ENCODE data around the gene GPR31.
A peak's percentile ranks its signal among the peaks of the same experiment; 100 is the strongest.

Gene GPR31

DNA sequence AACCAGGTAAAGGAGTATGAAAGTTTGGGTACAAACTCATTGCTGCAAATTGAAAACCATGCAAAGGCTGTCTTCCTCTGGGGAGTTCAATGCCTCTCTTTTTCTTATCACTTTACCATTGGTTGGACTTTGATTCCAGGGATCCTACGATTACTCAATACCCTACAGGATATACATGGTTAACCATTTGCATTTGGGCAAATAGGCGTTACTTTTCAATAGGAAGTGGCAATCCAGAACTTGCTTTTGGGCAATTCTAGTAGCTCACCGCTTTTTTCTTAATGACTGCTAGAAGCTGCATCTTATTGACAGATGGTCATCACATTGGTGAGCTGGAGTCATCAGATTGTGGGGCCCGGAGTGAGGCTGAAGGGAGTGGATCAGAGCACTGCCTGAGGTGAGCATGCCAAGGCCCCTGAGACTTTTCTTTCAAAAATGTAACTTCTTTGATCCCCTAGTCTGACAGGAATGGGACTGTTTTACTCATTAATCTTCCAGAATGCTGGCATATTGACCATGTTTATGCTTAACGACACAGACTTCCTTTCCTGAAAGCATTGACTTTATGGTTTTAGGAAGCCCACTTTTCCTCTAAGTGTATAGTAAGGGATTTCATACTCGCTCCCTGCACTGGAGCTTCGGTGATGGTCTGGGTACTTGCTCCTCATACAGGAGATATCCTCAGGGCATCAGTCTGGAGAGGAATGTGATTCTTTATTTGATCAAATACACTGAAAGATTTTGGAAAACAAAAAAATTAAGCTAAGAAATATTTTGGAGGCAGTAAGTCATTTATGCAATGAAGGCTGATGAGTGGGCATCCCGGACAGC is 34.7 kb downstream of the GPR31 start, which contains the start of gene CCR6:
CCR6 (plus strand) TSS at position 270 of the 831 bp plus-strand sequence. CDS start 13,039 bp downstream, outside the sequence.
- FAIRE-seq = peak; percentile 20
- TF ChIP-seq POLR2A (IDR thresholded peaks at IDR 0.05; ENCODE audit: low read depth, low read length) = no peak
- no peak for DNase-seq (ENCODE audit: insufficient read length, low spot score)

DNA sequence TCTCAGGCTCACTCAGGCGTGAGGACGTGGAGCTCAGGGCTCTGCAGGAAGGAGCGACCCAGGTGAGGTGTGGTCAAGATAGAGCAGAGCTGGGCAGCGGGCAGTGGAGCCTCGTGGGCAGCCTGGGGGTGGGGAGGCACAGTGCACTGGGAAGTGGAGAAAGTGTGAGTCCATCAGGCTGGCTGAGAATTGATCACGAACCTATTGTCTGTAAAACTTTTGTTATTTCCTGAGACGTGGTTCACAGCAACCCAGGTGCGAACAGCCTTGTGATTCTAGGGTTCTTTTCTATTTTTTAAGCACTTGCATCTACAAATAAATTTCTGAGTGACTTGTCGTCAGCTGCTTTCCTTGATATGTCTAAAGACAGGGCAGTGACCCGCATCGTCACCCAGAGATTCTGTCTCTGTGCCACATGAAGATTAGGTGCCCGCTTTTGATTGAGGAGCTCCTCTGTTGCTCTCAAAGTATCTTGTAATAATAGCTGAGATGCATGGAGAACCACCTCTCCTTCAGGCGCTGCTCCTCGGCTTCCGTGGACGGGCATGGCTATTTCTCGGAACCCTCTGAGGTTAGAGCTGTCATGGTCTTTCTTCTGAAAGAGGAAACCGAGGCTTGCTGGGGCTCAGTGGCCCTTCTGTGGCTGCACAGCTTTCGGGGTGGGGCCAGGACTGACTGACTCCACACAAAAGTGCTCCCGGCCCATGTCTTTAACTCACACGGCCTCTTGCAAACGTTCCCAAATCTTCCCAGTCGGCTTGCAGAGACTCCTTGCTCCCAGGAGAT is 35.5 kb downstream of the GPR31 start:
- no peak for DNase-seq (ENCODE audit: insufficient read length, low spot score)
- FAIRE-seq = no peak
- no peak for TF ChIP-seq POLR2A (IDR thresholded peaks at IDR 0.05; ENCODE audit: low read depth, low read length)
- TF ChIP-seq PAX5 (IDR thresholded peaks at IDR 0.05; ENCODE audit: insufficient read depth, low read length, severe bottlenecking) = no peak
- no peak for TF ChIP-seq POLR2AphosphoS5 (IDR thresholded peaks at IDR 0.05; ENCODE audit: low read depth, low read length)
- TF ChIP-seq POU2F2 (IDR thresholded peaks at IDR 0.05; ENCODE audit: low read depth, low read length) = no peak
- no peak for TF ChIP-seq TAF1 (IDR thresholded peaks at IDR 0.05; ENCODE audit: low read depth, low read length)
- no peak for TF ChIP-seq SPI1 (IDR thresholded peaks at IDR 0.05; ENCODE audit: low read depth, low read length)

DNA sequence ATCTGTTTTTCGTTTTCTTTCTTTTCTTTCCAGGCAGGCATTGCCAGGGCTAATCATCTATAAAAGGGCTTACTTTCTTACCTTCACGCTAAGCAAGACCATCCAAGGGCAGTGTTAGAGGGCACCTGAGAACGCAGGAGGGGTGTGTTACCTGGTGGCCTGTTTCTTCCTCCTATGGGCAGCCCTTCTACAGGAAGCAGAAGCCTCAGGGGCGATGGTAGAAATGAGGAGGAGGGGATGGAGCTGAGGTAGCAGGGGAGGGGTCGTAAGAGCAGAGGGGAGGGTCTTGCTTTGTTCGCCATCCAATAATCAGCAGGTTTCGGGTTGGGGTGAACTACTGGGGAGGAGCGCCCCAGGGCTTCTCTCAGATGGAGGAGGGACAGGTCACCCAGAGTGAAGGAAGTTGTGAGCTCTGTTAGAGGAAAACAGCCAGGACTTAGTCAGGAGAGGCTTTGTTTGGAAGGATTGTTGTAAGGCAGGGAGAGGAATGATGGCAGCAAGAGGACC is 36.4 kb downstream of the GPR31 start:
- TF ChIP-seq SPI1 (IDR thresholded peaks at IDR 0.05; ENCODE audit: low read depth, low read length) = no peak
- TF ChIP-seq POLR2A (IDR thresholded peaks at IDR 0.05; ENCODE audit: low read depth, low read length) = no peak
- no peak for TF ChIP-seq PAX5 (IDR thresholded peaks at IDR 0.05; ENCODE audit: insufficient read depth, low read length, severe bottlenecking)
- TF ChIP-seq TAF1 (IDR thresholded peaks at IDR 0.05; ENCODE audit: low read depth, low read length) = no peak
- TF ChIP-seq POU2F2 (IDR thresholded peaks at IDR 0.05; ENCODE audit: low read depth, low read length) = no peak
- TF ChIP-seq POLR2AphosphoS5 (IDR thresholded peaks at IDR 0.05; ENCODE audit: low read depth, low read length) = no peak
- no peak for FAIRE-seq

DNA sequence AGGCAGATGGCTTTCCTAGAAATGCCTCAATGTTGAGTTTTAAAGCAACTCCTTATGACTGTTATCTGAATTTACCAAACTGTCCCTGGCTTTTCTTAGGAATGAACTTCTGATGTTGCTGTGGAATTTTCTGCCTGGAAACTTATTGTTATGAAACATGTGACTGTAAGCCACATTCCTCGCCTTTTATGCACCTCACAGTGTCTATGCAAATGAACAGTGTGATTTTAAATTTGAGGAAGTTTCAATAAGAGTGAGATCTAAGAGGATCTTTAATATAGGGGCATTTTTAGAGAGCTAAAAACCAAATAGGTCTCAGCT is 37.2 kb downstream of the GPR31 start:
- peak; percentile 93 for FAIRE-seq
- no peak for TF ChIP-seq POU2F2 (IDR thresholded peaks at IDR 0.05; ENCODE audit: low read depth, low read length)
- TF ChIP-seq SPI1 (IDR thresholded peaks at IDR 0.05; ENCODE audit: low read depth, low read length) = no peak
- TF ChIP-seq PAX5 (IDR thresholded peaks at IDR 0.05; ENCODE audit: insufficient read depth, low read length, severe bottlenecking) = no peak
- no peak for TF ChIP-seq TAF1 (IDR thresholded peaks at IDR 0.05; ENCODE audit: low read depth, low read length)
- no peak for TF ChIP-seq POLR2A (IDR thresholded peaks at IDR 0.05; ENCODE audit: low read depth, low read length)
- TF ChIP-seq POLR2AphosphoS5 (IDR thresholded peaks at IDR 0.05; ENCODE audit: low read depth, low read length) = no peak
- DNase-seq (ENCODE audit: insufficient read length, low spot score) = no peak

More for the DNA sequence above, 36.4 kb downstream of the GPR31 start:
- DNase-seq (ENCODE audit: insufficient read length, low spot score) = no peak

DNA sequence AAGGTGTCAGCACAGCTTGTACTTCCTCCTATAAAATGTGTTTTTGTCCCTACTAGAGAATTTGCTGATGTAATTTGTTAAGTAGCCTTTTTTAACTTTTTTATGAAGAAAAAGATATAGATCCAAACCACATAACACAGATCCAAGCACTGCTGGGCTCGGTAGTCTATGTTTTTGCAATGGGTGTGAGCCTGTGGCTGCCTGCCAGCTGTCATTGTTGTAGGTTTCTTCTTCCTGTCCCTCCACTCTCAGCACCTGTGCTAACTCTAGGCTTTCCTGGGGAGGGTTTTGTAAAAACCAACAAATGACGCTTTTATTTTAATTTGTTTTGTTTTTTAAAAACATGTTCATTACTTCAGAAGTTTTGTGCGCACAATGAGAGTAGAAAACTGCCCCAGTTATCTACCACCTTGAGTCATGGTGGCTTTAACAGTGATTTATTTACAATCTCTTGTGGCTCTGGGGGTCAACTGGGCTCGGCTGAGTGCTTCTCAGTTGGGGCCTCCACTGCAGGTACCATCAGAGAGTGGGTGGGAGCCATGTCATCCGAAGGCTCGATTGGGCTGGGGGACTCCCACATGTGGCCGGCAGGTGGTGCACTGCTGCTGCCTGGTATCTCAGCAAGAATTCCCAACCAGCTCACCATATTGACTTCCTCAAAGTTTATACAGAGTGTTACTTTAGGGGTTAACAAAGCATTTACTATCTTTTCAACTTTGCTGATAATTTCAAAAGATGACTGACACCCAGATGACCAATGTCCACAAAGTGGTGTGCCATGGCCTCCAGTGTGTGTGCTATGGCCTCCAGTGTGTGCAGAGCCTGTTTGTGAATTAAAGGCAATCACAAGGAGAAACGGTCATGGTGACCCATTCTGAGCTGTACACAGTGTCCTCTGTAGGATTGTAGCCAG is 37.9 kb downstream of the GPR31 start:
- TF ChIP-seq POLR2AphosphoS5 (IDR thresholded peaks at IDR 0.05; ENCODE audit: low read depth, low read length) (no peak), POU2F2 (IDR thresholded peaks at IDR 0.05; ENCODE audit: low read depth, low read length) (0 out of 2 replicates have a peak, but pooled peaks have one; percentile 20), SPI1 (IDR thresholded peaks at IDR 0.05; ENCODE audit: low read depth, low read length) (peak; percentile 20; the same call in 1 of the 2 replicates)
- FAIRE-seq (no peak), DNase-seq (ENCODE audit: insufficient read length, low spot score) (no peak)

DNA sequence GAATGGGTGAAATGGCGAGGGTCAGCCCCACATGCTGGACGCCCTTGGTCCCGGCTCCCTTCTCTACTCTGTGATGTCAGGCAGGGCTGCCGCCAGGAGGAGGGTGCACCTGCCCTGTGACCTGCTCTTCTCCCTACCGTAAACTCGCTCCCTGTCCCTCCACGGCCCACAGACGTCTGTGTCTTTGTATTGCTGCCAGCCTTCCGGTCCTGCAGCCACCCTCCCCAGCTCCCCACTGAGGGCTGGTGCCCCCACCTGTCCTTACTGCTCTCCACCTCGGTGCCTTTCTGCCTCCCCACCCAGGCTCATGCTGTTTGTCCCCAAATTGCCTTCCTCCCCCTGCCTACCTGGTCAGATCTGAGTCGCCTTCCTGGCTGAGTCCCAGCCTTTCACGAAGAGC is 38.9 kb downstream of the GPR31 start:
- DNase-seq (ENCODE audit: insufficient read length, low spot score) (no peak), FAIRE-seq (peak; percentile 90)
- TF ChIP-seq TAF1 (IDR thresholded peaks at IDR 0.05; ENCODE audit: low read depth, low read length) (no peak), POU2F2 (IDR thresholded peaks at IDR 0.05; ENCODE audit: low read depth, low read length) (no peak), POLR2AphosphoS5 (IDR thresholded peaks at IDR 0.05; ENCODE audit: low read depth, low read length) (no peak), SPI1 (IDR thresholded peaks at IDR 0.05; ENCODE audit: low read depth, low read length) (no peak), PAX5 (IDR thresholded peaks at IDR 0.05; ENCODE audit: insufficient read depth, low read length, severe bottlenecking) (no peak), POLR2A (IDR thresholded peaks at IDR 0.05; ENCODE audit: low read depth, low read length) (no peak)

DNA sequence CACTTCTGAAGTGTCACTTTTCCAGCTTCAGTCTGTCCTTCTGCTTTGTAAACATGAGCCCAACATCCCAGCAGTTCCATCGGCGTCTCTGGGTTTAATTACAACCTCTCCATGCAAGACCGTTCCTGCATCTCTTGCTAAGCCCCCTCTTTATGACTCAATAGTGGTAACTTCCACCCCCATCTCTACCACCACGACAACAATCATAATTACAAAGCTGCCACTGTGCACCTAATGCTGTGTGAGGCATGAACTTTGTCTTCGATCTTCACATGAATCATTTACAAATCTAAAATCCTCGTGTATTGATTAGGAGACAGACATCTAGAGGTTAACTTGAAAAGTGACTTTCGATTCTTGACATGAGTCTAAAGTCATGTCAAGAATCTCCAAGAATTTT is 39.8 kb downstream of the GPR31 start:
- TF ChIP-seq POLR2AphosphoS5 (IDR thresholded peaks at IDR 0.05; ENCODE audit: low read depth, low read length) (no peak), SPI1 (IDR thresholded peaks at IDR 0.05; ENCODE audit: low read depth, low read length) (no peak), TAF1 (IDR thresholded peaks at IDR 0.05; ENCODE audit: low read depth, low read length) (no peak), PAX5 (IDR thresholded peaks at IDR 0.05; ENCODE audit: insufficient read depth, low read length, severe bottlenecking) (no peak), POLR2A (IDR thresholded peaks at IDR 0.05; ENCODE audit: low read depth, low read length) (no peak), POU2F2 (IDR thresholded peaks at IDR 0.05; ENCODE audit: low read depth, low read length) (no peak)
- DNase-seq (ENCODE audit: insufficient read length, low spot score) (no peak), FAIRE-seq (peak; percentile 55)

DNA sequence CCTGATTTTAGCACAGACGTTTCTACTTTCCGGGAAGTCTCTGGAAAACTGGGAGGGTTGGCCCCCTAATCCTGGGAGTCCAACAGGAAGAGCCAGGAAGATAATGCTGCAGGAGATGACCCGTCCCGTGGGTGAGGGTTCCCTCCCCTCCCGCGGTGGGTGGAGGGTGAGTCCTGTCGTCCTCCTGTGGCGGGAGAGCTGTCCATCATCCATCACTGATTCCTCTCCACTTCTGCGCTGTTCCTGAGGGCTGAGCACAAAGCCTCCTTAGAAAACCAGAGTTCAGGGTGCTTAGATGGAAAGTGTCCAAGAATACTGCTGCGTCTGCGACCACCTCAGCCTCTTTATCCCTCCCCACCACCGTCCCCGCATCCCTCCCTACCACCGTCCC is 40.9 kb downstream of the GPR31 start:
- no peak for FAIRE-seq
- no peak for TF ChIP-seq POLR2AphosphoS5 (IDR thresholded peaks at IDR 0.05; ENCODE audit: low read depth, low read length)
- no peak for TF ChIP-seq PAX5 (IDR thresholded peaks at IDR 0.05; ENCODE audit: insufficient read depth, low read length, severe bottlenecking)
- no peak for TF ChIP-seq POU2F2 (IDR thresholded peaks at IDR 0.05; ENCODE audit: low read depth, low read length)
- TF ChIP-seq TAF1 (IDR thresholded peaks at IDR 0.05; ENCODE audit: low read depth, low read length) = no peak
- TF ChIP-seq SPI1 (IDR thresholded peaks at IDR 0.05; ENCODE audit: low read depth, low read length) = no peak
- TF ChIP-seq POLR2A (IDR thresholded peaks at IDR 0.05; ENCODE audit: low read depth, low read length) = no peak
- no peak for DNase-seq (ENCODE audit: insufficient read length, low spot score)

Data from GM12891 (cell line).